Uterus (tissue), 2 donors: ENCODE data around the gene NPHP4.

ENCODE experiments used
- POLR2A ChIP-seq, 2 donors: fragments of 450-650 bp; IDR thresholded peaks; one replicate each; pipeline ENCODE4 v1.6.1; 2016; ENCODE audit warnings: antibody characterized with exemption in 2 of 2, mild to moderate bottlenecking in 1 of 2, moderate library complexity in 1 of 2
- TF ChIP-seq, protein P1 (sequence below), 4 experiments: fragments of 200-600 bp in 2 of 4; fragments of 450-650 bp in 2 of 4; sonication (generic) in 2 of 4; IDR thresholded peaks; one replicate each; pipeline ENCODE4 v1.5.1; 2016 to 2019; ENCODE audit warnings: antibody characterized with exemption in 4 of 4, mild to moderate bottlenecking in 2 of 4, moderate library complexity in 1 of 4

DNA sequence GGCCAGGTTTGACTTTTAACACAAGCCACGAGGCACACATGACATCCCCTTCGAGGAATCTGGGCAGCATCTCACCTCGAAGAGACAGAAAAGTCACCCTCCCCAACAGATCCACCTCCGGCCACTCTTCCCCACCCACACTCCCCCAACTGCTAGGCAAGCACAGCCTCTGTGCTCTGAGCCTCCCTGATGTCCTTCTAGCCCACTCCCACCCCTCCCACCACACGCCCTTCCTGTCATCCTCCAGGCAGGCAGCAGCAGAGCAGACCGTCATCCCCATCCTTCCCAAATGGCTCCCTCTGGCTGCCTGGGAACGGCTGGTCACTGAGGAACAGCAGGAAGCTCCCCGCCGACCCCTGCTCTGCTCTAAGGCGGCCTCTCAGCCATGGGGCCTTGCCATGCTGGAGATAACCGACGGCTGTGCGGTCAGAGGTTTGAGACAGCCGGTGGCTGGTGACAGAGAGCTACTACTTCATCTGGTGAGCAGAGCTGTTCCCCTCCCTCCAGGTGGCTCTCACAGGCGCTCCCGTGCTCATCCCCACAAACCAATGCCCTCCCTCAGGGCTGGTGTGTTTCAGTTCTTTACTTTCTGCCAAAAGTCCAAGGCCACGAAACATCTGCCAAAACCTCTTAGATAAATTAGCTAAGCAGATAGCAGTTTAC is 25.6 kb downstream of the NPHP4 start:
- TF ChIP-seq, protein P1, sequence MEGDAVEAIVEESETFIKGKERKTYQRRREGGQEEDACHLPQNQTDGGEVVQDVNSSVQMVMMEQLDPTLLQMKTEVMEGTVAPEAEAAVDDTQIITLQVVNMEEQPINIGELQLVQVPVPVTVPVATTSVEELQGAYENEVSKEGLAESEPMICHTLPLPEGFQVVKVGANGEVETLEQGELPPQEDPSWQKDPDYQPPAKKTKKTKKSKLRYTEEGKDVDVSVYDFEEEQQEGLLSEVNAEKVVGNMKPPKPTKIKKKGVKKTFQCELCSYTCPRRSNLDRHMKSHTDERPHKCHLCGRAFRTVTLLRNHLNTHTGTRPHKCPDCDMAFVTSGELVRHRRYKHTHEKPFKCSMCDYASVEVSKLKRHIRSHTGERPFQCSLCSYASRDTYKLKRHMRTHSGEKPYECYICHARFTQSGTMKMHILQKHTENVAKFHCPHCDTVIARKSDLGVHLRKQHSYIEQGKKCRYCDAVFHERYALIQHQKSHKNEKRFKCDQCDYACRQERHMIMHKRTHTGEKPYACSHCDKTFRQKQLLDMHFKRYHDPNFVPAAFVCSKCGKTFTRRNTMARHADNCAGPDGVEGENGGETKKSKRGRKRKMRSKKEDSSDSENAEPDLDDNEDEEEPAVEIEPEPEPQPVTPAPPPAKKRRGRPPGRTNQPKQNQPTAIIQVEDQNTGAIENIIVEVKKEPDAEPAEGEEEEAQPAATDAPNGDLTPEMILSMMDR (IDR thresholded peaks at IDR 0.05) = no peak
- no peak for TF ChIP-seq POLR2A (IDR thresholded peaks at IDR 0.05)
